ENCODE results near the gene GALNT2.
A peak's percentile ranks its signal among the peaks of the same experiment; 100 is the strongest.

Gene GALNT2

DNA sequence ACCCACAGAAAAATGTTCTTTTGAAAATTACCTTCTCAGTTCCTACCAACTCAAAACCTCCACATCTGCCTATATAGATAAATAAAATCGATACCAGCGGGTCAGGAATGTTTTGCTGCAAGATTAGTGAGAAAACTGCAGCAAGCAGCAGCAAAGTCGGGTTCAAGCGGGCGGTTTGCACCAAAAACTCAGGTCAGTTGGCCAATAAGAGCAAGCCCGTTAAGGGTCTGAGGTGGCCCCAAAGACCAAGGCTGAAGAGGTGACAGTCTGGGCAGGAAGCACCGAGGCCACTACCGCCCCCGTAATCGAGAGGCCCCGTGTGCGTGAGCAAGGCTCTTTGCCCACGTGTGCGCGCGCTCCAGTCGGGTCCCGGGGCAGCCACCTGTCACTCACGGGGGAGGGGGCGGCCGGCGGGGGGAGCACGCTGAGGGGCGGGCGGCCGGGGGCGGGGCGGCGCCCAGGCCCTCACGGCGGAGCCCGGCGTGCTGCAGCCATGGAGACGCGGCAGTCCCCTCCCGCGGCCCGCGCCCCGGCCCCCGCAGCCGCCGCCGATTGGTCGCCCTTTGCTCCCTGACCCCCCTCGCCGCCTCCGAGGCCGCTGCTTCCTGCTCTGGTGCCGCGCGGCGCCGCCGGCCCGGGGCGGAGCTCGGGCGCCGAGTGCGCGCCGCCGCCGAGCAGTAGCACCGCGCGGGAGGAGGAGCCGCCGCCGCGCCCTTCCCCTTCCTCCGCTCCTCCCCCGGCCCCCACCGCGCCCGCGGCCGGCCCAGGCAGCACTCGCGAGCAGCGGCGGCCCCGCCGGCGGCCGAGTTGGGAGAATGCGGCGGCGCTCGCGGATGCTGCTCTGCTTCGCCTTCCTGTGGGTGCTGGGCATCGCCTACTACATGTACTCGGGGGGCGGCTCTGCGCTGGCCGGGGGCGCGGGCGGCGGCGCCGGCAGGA is at the start of gene GALNT2:
Gene GALNT2, plus strand, starts transcription at position 773 of the 939 bp plus-strand sequence. Its CDS starts 43 bp downstream, at position 816.
- DNase-seq: peak; percentile 86

DNA sequence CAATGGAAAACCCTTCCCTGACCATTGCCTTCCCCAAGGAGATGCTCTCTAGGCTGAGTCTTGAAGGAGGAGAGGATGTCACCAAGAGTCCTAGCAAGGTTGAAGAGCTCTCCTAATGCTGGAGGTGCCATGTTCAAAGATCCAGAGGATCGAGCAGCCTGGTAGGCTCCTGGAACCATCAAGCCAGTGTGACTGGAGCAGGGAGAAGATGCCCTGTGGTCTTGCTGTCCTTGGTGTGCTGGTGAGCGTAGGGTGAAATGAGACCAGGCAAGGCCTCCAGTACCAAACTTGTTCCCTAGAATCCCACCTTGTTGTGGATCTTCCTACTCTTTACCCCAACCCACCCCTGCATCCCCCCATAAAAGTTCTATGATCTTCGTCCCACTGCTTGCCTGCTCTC is 46.6 kb upstream of the GALNT2 start:
- no peak for DNase-seq

- no peak for DNase-seq
Measured at GRCh38 chr1:230022666-230023380, 44.2 kb upstream of the GALNT2 start.

- DNase-seq: no peak
Measured at GRCh38 chr1:230025686-230026085, 41.4 kb upstream of the GALNT2 start.

- no peak for DNase-seq
Measured at GRCh38 chr1:230026139-230026538, 40.9 kb upstream of the GALNT2 start.

- DNase-seq: no peak
Measured at GRCh38 chr1:230026572-230026971, 40.5 kb upstream of the GALNT2 start.

GRCh38 chr1:230028602-230029223 is 38.3 kb upstream of the GALNT2 start:
- no peak for DNase-seq

DNA sequence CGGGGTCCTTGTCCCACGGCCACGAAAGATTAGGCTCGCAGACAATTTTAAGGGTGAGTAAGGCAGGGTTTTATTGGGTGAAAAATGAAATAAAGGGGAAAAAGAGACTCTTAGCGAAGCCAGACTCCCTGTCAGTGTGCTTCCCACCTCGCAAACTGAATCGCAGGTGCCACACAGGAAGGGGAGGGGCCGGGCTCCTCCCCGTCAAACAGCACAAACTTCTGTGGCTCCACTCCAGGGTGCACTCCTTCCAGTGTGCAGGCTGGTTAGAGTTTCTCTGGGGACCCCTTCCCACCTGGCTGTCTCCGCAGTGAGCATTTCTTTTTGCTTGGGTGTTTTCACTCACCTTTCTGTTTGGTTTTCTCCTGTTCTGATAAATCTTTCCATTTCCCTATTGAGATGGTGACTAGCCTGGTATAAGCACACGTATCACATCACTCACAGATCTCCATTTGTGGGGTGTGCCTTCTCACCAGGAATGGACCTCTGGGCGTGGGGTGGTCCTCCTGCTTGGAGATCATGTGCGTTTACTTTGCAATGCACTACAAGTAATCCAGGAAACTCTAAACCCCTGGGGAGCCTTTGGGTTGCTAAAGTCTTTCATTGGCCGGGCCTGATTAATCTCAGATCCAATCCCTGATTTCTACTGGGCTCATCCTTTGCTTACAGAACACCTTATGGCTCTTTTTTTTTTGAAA is 37.6 kb upstream of the GALNT2 start:
- DNase-seq: no peak

GRCh38 chr1:230030122-230030821 is 36.8 kb upstream of the GALNT2 start:
- no peak for DNase-seq

DNA sequence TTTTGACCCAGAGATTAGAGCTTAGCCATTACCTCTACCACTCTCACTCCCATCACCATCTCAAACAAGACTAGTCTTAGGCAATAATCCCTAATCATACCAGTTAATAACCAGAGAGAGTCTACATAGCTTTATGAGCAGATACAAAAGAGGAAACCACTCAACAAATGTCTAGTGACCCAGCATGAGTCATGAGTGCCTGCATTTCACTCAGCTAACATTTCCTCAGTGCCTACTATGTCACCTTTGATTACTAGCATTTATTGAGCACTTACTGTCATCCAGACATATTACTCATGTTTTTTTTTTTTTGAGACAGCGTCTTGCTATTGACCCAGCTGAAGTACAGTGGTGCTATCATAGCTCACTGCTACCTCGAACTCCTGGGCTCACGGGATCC is 35.9 kb upstream of the GALNT2 start:
- no peak for DNase-seq

DNA sequence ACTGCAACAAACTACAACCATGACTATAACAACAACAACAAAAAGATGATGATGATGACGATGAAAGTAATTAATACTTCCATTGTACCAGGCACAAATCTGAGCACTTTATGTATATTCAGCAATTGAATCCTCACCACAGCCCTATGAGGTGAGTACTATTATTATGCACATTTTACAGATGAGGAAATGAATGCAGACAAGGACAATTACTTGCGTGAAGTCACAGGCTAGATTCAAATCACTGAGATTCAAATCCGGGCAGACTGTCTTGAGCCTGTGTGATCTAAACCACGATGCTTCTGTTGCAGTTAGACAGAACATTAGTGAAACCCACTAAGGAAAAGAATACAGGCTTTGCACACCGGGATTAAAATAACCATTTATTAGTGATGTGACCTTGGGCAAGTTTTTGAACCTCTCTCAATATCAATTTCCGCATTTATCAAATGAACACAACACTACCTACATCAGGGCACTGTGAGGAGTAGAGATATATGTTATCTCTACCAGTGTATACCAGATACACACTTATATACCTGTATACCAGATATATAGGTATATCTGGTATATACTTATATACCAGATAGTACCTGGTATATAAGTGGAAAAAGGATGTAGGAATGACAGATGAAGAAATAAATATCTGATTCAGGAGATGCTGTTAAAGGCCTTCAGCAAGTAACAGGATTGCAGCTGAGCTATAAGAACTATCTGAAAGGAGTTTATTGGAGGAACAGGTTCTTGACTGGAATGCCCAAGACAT is 34.3 kb upstream of the GALNT2 start:
- DNase-seq: no peak

GRCh38 chr1:230037261-230037660 is 29.8 kb upstream of the GALNT2 start:
- DNase-seq: no peak

DNA sequence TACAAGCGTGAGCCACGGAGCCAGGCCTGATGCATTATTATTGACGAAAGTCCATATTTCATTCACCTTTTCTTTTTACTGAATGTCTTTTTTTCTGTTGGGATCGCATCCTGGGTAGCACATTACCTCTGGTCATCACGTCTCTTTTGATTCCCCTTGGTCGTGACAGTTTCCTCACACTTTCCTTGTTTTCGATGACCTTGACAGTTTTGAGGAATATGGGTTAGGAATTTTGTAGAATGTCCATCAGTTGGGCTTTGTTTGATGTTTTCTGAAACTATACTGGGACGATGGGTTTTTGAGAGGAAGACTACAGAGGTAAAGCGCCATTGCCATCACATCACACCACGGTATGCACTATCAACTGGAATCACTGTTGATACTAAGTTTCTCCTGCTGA is 26.6 kb upstream of the GALNT2 start:
- DNase-seq: no peak

- no peak for DNase-seq
Measured at GRCh38 chr1:230043081-230043480, 24.0 kb upstream of the GALNT2 start.

GRCh38 chr1:230044729-230045128 is 22.3 kb upstream of the GALNT2 start:
- DNase-seq: no peak

GRCh38 chr1:230047114-230047865 is 19.7 kb upstream of the GALNT2 start:
- DNase-seq: no peak

GRCh38 chr1:230048322-230048721 is 18.7 kb upstream of the GALNT2 start:
- DNase-seq: no peak

DNA sequence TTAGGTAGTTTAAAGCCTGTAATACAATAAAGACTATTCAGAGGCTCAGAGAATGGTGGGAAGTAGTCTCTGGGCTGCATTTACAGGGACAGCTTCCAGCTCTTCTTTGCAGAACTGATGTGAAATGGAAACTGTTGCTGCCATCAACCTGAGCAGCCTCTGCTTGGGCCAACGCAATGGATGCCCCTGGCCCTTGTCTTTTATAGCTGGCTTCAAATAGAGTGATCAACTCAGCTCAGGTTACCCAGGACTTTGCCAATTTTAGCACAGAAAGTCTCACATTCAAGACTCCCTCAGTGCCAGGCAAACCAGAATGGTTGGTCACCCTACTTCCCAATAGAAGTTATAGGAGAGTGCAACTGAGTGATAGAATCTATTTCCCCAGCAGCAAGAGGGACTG is 18.1 kb upstream of the GALNT2 start:
- DNase-seq: no peak

GRCh38 chr1:230049731-230050130 is 17.3 kb upstream of the GALNT2 start:
- no peak for DNase-seq

DNA sequence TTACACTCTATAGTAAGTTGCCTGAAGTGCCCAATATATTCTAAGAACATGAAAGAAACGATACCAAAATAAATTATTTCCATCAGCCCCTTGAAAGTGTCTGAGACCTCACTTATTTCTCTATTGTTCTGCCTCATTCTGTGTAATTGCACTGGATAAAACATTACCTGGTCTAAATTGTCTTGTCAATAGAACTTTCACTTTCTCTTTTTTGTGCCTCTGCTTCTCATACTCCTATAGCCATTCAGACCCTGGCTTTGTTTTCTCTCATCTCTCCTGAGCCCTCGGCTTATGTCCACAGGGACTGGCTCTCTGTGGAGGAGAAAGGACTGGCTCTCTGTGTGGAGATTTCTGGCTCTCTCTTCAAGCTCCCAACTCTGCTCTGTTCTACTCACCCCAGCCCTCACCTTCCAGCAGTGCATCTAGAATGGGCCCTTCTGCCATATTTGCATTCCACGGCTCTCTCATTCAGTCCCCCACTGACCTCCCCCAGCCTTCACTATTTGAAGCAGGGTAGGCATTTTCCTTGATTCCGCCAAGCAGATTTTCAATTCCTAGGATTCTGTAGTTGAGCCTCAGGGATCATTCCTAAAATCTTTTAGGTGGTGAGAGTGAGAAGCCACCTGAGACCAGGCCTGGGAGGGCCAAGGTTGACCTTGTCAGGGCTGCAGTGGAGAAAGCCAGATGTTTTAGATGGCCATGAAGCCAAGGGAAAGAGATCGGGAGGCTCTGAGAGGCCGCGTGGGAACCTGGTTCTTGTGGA is 15.9 kb upstream of the GALNT2 start:
- DNase-seq: no peak
